Trophoblast cell (in vitro differentiated cells and primary cell): Measurements from ENCODE around the gene BLOC1S4.

Experiments
- DNase-seq, 2 donors: peaks; one replicate each; pipeline ENCODE4 v3.0.0-alpha.2; 2016
- H2AFZ ChIP-seq: 2 replicates; pipeline ENCODE4 v1.6.1; 2013; ENCODE audit warnings: low read length, moderate library complexity, mild to moderate bottlenecking; ENCODE audit not compliant: insufficient read depth, poor library complexity
- H2AK5ac ChIP-seq: 2 replicates; pipeline ENCODE4 v1.6.1; 2013; ENCODE audit warnings: mild to moderate bottlenecking, low read length
- H2BK120ac ChIP-seq: 2 replicates; pipeline ENCODE4 v1.6.1; 2013; ENCODE audit warnings: low read length, mild to moderate bottlenecking, moderate library complexity; ENCODE audit not compliant: insufficient read depth, poor library complexity
- H2BK12ac ChIP-seq: 2 replicates; pipeline ENCODE4 v1.6.1; 2013; ENCODE audit warnings: mild to moderate bottlenecking, low read length, moderate library complexity
- H2BK5ac ChIP-seq: 2 replicates; pipeline ENCODE4 v1.6.1; 2013; ENCODE audit warnings: low read length, low read depth, moderate library complexity, mild to moderate bottlenecking; ENCODE audit not compliant: poor library complexity
- H3K14ac ChIP-seq: 2 replicates; pipeline ENCODE4 v1.6.1; 2013; ENCODE audit warnings: mild to moderate bottlenecking, low read length
- H3K18ac ChIP-seq: 2 replicates; pipeline ENCODE4 v1.6.1; 2013; ENCODE audit warnings: mild to moderate bottlenecking, low read length
- H3K23ac ChIP-seq: 2 replicates; pipeline ENCODE4 v1.6.1; 2013; ENCODE audit warnings: low read length
- H3K27ac ChIP-seq: 2 replicates; pipeline ENCODE4 v1.5.1; 2013; ENCODE audit warnings: low read depth, mild to moderate bottlenecking, inconsistent platforms, low read length, moderate library complexity
- H3K27me3 ChIP-seq: 2 replicates; pipeline ENCODE4 v1.6.1; 2013; ENCODE audit warnings: inconsistent platforms, mild to moderate bottlenecking, low read length, moderate library complexity; ENCODE audit not compliant: insufficient read depth
- H3K36me3 ChIP-seq, 2 experiments: 1 replicate in 1 of 2; 2 replicates in 1 of 2; pipeline ENCODE4 v1.6.1; 2013; ENCODE audit warnings: low read length in 2 of 2, mild to moderate bottlenecking in 2 of 2, moderate library complexity in 1 of 2; ENCODE audit not compliant: insufficient read depth in 2 of 2, control insufficient read depth in 1 of 2
- H3K4ac ChIP-seq: 2 replicates; pipeline ENCODE4 v1.6.1; 2013; ENCODE audit warnings: low read depth, mild to moderate bottlenecking, low read length, moderate library complexity
- H3K4me1 ChIP-seq, 2 experiments: 1 replicate in 1 of 2; 2 replicates in 1 of 2; pipeline ENCODE4 v1.6.1; 2013; ENCODE audit warnings: low read length in 2 of 2, mild to moderate bottlenecking in 2 of 2, moderate library complexity in 1 of 2; ENCODE audit not compliant: insufficient read depth in 2 of 2, control insufficient read depth in 1 of 2
- H3K4me2 ChIP-seq: 2 replicates; pipeline ENCODE4 v1.6.1; 2013; ENCODE audit warnings: inconsistent platforms, mild to moderate bottlenecking, low read length, moderate library complexity
- H3K4me3 ChIP-seq: 2 replicates; pipeline ENCODE4 v1.5.1; 2013; ENCODE audit warnings: mild to moderate bottlenecking, low read depth, low read length, inconsistent platforms
- H3K79me1 ChIP-seq: one replicate; pipeline ENCODE4 v1.6.1; 2013; ENCODE audit warnings: low read length
- H3K79me2 ChIP-seq: 2 replicates; pipeline ENCODE4 v1.6.1; 2013; ENCODE audit warnings: low read length, mild to moderate bottlenecking; ENCODE audit not compliant: control insufficient read depth, insufficient read depth, poor library complexity
- H3K9ac ChIP-seq: 2 replicates; pipeline ENCODE4 v1.6.1; 2013; ENCODE audit warnings: mild to moderate bottlenecking, low read length
- H3K9me3 ChIP-seq: 2 replicates; pipeline ENCODE4 v1.6.1; 2013; ENCODE audit warnings: low read depth, mild to moderate bottlenecking, control low read depth, inconsistent platforms, low read length; ENCODE audit not compliant: insufficient read depth
- H4K12ac ChIP-seq: 2 replicates; pipeline ENCODE4 v1.6.1; 2013; ENCODE audit warnings: low read depth, mild to moderate bottlenecking, low read length, moderate library complexity
- H4K8ac ChIP-seq: 2 replicates; pipeline ENCODE4 v1.6.1; 2013; ENCODE audit warnings: low read depth, mild to moderate bottlenecking, low read length, moderate library complexity
- H4K91ac ChIP-seq: one replicate; pipeline ENCODE4 v1.6.1; 2013; ENCODE audit warnings: low read depth, mild to moderate bottlenecking, low read length, moderate library complexity
- WGBS: extraction: QIAGEN DNeasy Blood & Tissue Kit; methylation state at CpG from one replicate; pipeline ENCODE4 v1.1.7; 2013; ENCODE audit warnings: missing lambda C conversion rate; ENCODE audit not compliant: insufficient read length, insufficient coverage; ENCODE audit errors: extremely low coverage; 5-methylcytosine and 5-hydroxymethylcytosine counted together

The BLOC1S4 gene

DNA sequence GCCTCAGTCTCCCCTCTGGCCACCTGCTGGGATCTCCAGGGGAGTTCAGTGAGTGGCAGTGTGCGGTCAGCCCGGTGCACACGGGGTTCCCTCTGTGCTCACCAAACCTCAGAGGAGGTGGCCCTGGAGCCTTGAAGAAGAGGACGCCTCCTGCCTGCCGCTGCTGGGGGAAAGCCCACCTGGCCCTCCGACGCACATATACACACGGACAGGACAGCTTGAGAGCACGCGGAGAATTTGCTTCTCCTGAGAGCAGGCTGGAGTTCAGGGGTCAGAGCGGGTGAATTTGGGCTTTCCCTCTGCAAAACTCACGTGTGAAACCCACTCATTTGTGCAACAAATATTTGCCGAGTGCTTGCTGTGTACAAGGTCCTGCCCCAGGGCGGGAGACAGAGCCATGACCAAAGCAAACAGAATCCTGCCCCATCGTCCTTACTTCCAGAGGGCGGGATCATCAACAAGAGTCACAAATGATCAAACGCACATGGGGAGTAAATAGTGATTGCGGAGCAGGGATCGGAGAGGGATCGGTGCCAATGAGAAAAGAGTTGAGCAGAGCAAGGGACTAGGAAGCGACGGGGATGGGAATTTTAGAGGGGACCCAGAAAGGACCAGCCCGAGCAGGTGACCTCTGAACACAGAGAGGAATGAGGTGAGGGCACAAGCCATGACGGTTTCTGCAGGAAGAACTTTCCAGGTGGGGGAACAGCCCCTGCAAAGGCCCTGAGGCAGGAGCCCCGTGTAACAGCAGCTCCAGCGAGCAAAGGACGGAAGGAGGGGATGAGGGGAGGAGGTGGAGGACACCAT, 17.6 kb downstream of the BLOC1S4 start:
- H3K79me2 ChIP-seq: peaks cover 2% of the 10 kb centered on the region
- no peak overlapping the region for H2AFZ ChIP-seq
- 100% methylated on average over 3 of the region's 27 CpGs for WGBS
- H3K79me1 ChIP-seq: peaks cover 12% of the 10 kb centered on the region
- H3K4me2 ChIP-seq: no peak overlapping the region
- no peaks in the 10 kb centered on the region for H3K36me3 ChIP-seq
- peak in 1 of 2 donors; percentile 39 for DNase-seq
- no peak overlapping the region for H2BK120ac ChIP-seq
- no peak overlapping the region for H2BK5ac ChIP-seq
- H3K27me3 ChIP-seq: no peaks in the 10 kb centered on the region
- H3K27ac ChIP-seq: no peak overlapping the region
- no peak overlapping the region for H3K4ac ChIP-seq
- H4K8ac ChIP-seq: no peak overlapping the region
- peak overlapping the region; percentile 66 for H3K14ac ChIP-seq
- no peak overlapping the region for H3K9ac ChIP-seq
- no peaks in the 10 kb centered on the region for H3K9me3 ChIP-seq
- H3K18ac ChIP-seq: no peak overlapping the region
- no peak overlapping the region for H3K23ac ChIP-seq
- peak overlapping the region; percentile 87 for H4K91ac ChIP-seq
- no peak overlapping the region for H2BK12ac ChIP-seq
- H3K4me3 ChIP-seq: no peak overlapping the region
- no peak overlapping the region for H4K12ac ChIP-seq
- peaks cover 9 to 16% of the 10 kb centered on the region in 2 experiments for H3K4me1 ChIP-seq
- no peak overlapping the region for H2AK5ac ChIP-seq

GRCh38 chr4:6734165-6734786, 18.3 kb downstream of the BLOC1S4 start:
- H3K9me3 ChIP-seq: no peaks in the 10 kb centered on the region
- no peak overlapping the region for H4K12ac ChIP-seq
- no peak overlapping the region for H2BK120ac ChIP-seq
- H3K27me3 ChIP-seq: no peaks in the 10 kb centered on the region
- no peak overlapping the region for H2BK12ac ChIP-seq
- H3K4me1 ChIP-seq: peaks cover 9 to 12% of the 10 kb centered on the region in 2 experiments
- H3K9ac ChIP-seq: no peak overlapping the region
- H2BK5ac ChIP-seq: no peak overlapping the region
- no peak overlapping the region for H3K23ac ChIP-seq
- WGBS: no CpG with 5 or more reads among the region's 16 CpGs
- no peak for DNase-seq
- H3K36me3 ChIP-seq: no peaks in the 10 kb centered on the region
- H3K4ac ChIP-seq: no peak overlapping the region
- no peak overlapping the region for H2AFZ ChIP-seq
- H4K91ac ChIP-seq: peak overlapping the region; percentile 5
- no peak overlapping the region for H3K4me3 ChIP-seq
- H3K4me2 ChIP-seq: no peak overlapping the region
- H3K79me2 ChIP-seq: peaks cover 2% of the 10 kb centered on the region
- H4K8ac ChIP-seq: no peak overlapping the region
- H3K18ac ChIP-seq: no peak overlapping the region
- peaks cover 12% of the 10 kb centered on the region for H3K79me1 ChIP-seq
- H3K14ac ChIP-seq: peak overlapping the region; percentile 9
- no peak overlapping the region for H2AK5ac ChIP-seq
- no peak overlapping the region for H3K27ac ChIP-seq

GRCh38 chr4:6739920-6740319, 23.9 kb downstream of the BLOC1S4 start:
- Histone ChIP-seq H2BK5ac (no peak overlapping the region), H4K12ac (no peak overlapping the region)

GRCh38 chr4:6740347-6740746, 24.4 kb downstream of the BLOC1S4 start:
- H3K9ac ChIP-seq: no peak overlapping the region
- no peak overlapping the region for H2AFZ ChIP-seq
- no peak overlapping the region for H2BK120ac ChIP-seq
- no peak overlapping the region for H3K4ac ChIP-seq
- peaks cover 4% of the 10 kb centered on the region for H3K9me3 ChIP-seq
- no peak overlapping the region for H4K8ac ChIP-seq
- H4K12ac ChIP-seq: no peak overlapping the region
- no peak overlapping the region for H3K18ac ChIP-seq
- no peak overlapping the region for H3K23ac ChIP-seq
- H3K36me3 ChIP-seq: no peaks in the 10 kb centered on the region
- DNase-seq: no peak
- H2AK5ac ChIP-seq: no peak overlapping the region
- H3K4me3 ChIP-seq: no peak overlapping the region
- no peak overlapping the region for H2BK12ac ChIP-seq
- H4K91ac ChIP-seq: no peak overlapping the region
- H3K4me1 ChIP-seq: no peaks in the 10 kb centered on the region
- H3K27ac ChIP-seq: no peak overlapping the region
- no peak overlapping the region for H2BK5ac ChIP-seq
- no peaks in the 10 kb centered on the region for H3K79me2 ChIP-seq
- H3K14ac ChIP-seq: no peak overlapping the region
- no peak overlapping the region for H3K4me2 ChIP-seq
- no peaks in the 10 kb centered on the region for H3K27me3 ChIP-seq
- H3K79me1 ChIP-seq: no peaks in the 10 kb centered on the region
- no CpG with 5 or more reads among the region's 8 CpGs for WGBS

More at GRCh38 chr4:6739920-6740319, 23.9 kb downstream of the BLOC1S4 start:
- no peak overlapping the region for H3K4me3 ChIP-seq
- H2BK12ac ChIP-seq: no peak overlapping the region
- no peaks in the 10 kb centered on the region for H3K79me1 ChIP-seq
- no peak overlapping the region for H2AFZ ChIP-seq
- H3K14ac ChIP-seq: no peak overlapping the region
- no peak overlapping the region for H2AK5ac ChIP-seq
- H3K9me3 ChIP-seq: peaks cover 4% of the 10 kb centered on the region
- no peak overlapping the region for H3K18ac ChIP-seq
- no peak overlapping the region for H2BK120ac ChIP-seq
- no peaks in the 10 kb centered on the region for H3K27me3 ChIP-seq
- no peak for DNase-seq
- no peaks in the 10 kb centered on the region for H3K36me3 ChIP-seq
- no peak overlapping the region for H4K91ac ChIP-seq
- no CpG with 5 or more reads among the region's 4 CpGs for WGBS
- H3K4me2 ChIP-seq: no peak overlapping the region
- no peak overlapping the region for H3K9ac ChIP-seq
- H3K79me2 ChIP-seq: no peaks in the 10 kb centered on the region
- no peak overlapping the region for H3K23ac ChIP-seq
- no peak overlapping the region for H4K8ac ChIP-seq
- H3K4ac ChIP-seq: no peak overlapping the region
- H3K27ac ChIP-seq: no peak overlapping the region
- no peaks in the 10 kb centered on the region for H3K4me1 ChIP-seq
